ENCODE results near the gene RPL11.
A peak's percentile ranks its signal among the peaks of the same experiment; 100 is the strongest.

Gene RPL11

GRCh38 chr1:23704834-23705495, 13.4 kb downstream of the RPL11 start:
- Histone ChIP-seq H3K27me3 (ENCODE audit: insufficient read depth, poor library complexity, severe bottlenecking) (no peaks in the 10 kb centered on the region), H3K4me3 (replicated peaks; ENCODE audit: insufficient read depth, low read length) (no peak overlapping the region), H3K27ac (replicated peaks) (no peak overlapping the region)
- TF ChIP-seq CTCF (IDR thresholded peaks at IDR 0.05; ENCODE audit: insufficient read depth, low read length) = no peak
- no peak for TF ChIP-seq POLR2AphosphoS5 (IDR thresholded peaks at IDR 0.05; ENCODE audit: low read depth)
- TF ChIP-seq GABPA (IDR thresholded peaks at IDR 0.05; ENCODE audit: low read depth) = no peak
- no peak for TF ChIP-seq REST (IDR thresholded peaks at IDR 0.05; ENCODE audit: insufficient replicate concordance, low read depth)
- no peak for TF ChIP-seq SPI1 (IDR thresholded peaks at IDR 0.05; ENCODE audit: borderline replicate concordance, low read depth)
- no peak for DNase-seq (ENCODE audit: low read depth in 1 of 2, low spot score in 1 of 2)

- DNase-seq (ENCODE audit: low read depth in 1 of 2, low spot score in 1 of 2) = no peak
- TF ChIP-seq POLR2AphosphoS5 (IDR thresholded peaks at IDR 0.05; ENCODE audit: low read depth) (no peak), CTCF (IDR thresholded peaks at IDR 0.05; ENCODE audit: insufficient read depth, low read length) (no peak), GABPA (IDR thresholded peaks at IDR 0.05; ENCODE audit: low read depth) (no peak), SPI1 (IDR thresholded peaks at IDR 0.05; ENCODE audit: borderline replicate concordance, low read depth) (no peak), REST (IDR thresholded peaks at IDR 0.05; ENCODE audit: insufficient replicate concordance, low read depth) (no peak)
- H3K4me3 ChIP-seq (replicated peaks; ENCODE audit: insufficient read depth, low read length) = no peak overlapping the region
- H3K27ac ChIP-seq (replicated peaks) = no peak overlapping the region
- H3K27me3 ChIP-seq (ENCODE audit: insufficient read depth, poor library complexity, severe bottlenecking) = no peaks in the 10 kb centered on the region
These were observed 17.6 kb downstream of the RPL11 start for GRCh38 chr1:23709229-23709628.

GRCh38 chr1:23718482-23718881, 26.9 kb downstream of the RPL11 start:
- H3K27me3 ChIP-seq (ENCODE audit: insufficient read depth, poor library complexity, severe bottlenecking) = no peaks in the 10 kb centered on the region
- H3K4me3 ChIP-seq (replicated peaks; ENCODE audit: insufficient read depth, low read length) = no peak overlapping the region
- DNase-seq (ENCODE audit: low read depth in 1 of 2, low spot score in 1 of 2) = no peak
- H3K27ac ChIP-seq (replicated peaks) = no peak overlapping the region
- TF ChIP-seq SPI1 (IDR thresholded peaks at IDR 0.05; ENCODE audit: borderline replicate concordance, low read depth) (no peak), CTCF (IDR thresholded peaks at IDR 0.05; ENCODE audit: insufficient read depth, low read length) (peak; percentile 50), GABPA (IDR thresholded peaks at IDR 0.05; ENCODE audit: low read depth) (no peak)

Data from HL-60 (cell line).